ENCODE measurements around the gene FAM181A.

FAM181A gene

DNA sequence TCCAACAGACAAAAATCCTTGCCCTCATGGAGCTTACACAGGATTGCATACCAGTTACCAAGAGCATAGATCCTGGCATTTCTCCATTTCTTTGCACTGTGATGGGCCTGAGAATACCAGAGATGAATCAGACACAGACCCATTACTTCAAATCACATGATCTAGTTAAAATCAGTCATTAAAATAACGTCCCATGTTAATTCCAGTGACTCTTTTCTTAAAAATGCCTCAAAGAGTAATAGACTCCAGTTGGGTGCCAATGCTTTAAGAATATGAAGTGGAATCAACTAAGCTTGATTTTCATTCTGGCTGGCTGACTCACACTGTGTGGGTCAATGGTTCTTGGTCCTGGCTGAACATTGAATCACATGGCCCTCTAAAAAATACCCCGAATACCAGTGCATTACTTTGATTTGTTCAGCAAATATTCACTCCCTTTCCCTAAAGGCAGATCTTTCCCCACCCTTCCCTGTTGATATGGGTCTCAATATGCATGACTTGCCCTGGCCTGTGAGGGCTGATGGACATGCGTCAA is 38.2 kb downstream of the FAM181A start:
- DNase-seq: peak; percentile 93

- no peak for DNase-seq
These were observed 38.9 kb downstream of the FAM181A start for GRCh38 chr14:93965946-93966474.

DNA sequence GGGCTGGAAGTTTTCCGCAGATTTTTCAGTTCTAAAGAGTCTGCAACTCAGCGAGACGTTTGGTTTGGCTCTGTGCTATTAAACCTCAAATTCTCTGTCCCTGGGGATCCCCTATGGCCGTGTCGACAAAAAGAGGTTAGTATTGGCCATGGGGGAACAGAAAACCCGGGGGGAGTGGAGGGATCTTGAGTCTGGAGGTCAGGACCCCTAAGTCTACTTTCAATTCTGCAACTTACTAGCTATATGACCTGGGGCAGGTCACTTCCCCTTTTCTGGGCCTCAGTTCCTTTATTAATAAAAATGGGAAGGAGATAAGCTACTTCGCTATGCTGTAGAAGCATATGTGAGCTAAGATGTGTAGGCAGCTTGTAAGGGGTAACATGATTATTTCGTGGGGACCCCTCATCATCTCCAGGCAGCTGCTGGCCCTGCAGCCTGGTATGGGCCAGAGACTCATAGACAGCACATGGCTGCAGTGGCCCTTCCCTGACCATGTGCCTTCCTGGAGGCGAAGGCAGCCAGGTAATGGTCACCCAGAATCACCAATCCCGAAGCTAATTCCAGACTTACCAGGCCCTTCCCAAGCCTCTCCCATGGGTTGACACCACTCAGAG is 40.6 kb downstream of the FAM181A start:
- no peak for DNase-seq

GRCh38 chr14:93969082-93969828 is 42.1 kb downstream of the FAM181A start:
- no peak for DNase-seq

DNA sequence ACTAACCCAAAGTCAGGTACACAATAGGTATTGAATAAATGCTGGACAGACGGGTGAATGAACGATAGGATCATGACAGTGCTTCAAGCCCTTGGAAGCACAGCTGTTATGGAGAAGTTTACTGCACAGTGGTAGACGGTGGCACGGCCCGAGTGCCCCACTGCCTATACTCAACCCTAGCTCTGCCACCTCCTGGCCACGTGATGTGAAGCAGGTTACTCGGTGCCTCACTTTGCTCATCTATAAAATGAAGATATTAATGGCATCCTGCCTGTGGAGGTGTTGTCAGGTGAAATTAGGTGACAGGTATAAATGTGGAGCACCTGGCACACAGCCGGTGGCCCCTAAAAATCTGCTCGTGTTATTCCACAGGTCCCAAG is 43.4 kb downstream of the FAM181A start:
- no peak for DNase-seq

DNA sequence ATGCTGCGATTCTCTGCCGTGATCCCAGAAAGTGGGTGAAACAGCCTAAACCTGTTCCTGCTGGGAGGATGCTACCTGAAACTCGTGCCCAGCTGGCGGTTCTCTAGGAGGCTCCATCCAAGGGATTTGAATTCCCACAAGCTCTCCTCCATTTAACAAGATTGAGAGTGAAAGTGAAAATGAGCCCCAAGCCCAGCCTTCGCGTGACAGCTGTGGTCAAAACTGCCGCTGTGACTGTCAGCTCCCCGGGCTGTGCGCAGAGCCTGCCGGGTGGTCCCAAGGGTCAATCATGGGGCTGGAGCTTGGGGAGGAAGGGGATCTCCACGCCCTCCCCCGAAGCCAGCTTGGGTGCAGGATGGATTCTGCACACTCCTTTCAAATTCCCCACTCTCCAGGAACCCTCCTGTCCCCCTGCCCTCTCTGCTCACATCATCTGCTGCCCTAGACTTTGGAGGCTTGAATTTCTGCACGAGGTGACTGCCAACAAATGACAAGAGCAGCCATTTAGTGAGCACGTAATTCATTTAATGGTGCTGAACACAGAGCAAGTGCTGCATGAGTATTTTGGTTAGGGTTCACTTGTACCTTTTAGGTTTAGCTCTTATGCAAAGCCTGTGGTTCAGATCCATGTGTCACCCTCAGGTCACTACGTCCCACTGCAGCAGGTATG is 44.0 kb downstream of the FAM181A start:
- DNase-seq: no peak

DNA sequence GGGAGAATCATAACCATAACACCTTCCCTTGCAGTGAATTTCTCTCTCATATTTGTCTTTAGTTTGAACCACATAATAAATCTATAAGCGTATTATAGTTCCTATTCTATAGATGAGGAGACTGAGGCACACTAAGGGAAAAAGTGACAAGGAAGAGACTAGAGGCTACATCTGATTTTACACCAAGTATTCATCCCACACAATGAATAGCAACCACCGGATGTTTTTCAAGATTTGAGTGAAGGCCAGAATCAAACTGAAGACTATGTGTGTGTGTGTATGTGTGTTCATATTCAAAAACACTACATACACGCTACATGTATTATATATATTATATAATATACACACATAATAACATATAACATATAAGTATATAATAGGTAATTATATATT is 44.5 kb downstream of the FAM181A start:
- DNase-seq: no peak

DNA sequence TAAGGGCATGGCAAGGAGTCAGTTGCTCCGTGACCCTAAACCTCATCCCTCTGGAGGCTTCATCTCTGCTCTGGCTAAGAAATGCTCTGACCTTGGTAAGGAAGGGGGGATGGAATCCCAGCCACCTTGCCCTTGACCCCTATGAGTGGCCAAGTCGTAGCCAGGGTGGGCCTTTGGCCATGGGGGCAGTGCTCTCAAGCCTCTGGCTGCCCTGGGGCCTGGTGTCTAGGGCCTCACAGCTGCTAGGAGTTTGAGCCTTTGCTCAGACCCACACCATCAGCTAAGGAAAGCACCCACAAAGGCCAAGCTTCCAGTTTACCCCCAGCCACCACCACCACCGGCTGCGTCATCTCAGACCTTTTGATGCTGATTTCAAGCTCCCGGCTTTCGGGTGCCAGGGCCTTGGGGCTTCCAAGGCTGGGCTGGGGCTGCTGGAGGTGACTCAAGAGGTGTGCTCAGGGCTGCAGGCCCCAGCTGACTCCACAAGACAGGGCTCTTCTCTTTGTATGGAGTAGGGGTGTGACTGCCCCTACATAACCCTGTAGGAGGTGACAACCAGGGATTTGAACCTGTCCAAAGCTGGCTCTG is 45.6 kb downstream of the FAM181A start:
- no peak for DNase-seq

GRCh38 chr14:93973607-93974006 is 46.5 kb downstream of the FAM181A start:
- DNase-seq: no peak

DNA sequence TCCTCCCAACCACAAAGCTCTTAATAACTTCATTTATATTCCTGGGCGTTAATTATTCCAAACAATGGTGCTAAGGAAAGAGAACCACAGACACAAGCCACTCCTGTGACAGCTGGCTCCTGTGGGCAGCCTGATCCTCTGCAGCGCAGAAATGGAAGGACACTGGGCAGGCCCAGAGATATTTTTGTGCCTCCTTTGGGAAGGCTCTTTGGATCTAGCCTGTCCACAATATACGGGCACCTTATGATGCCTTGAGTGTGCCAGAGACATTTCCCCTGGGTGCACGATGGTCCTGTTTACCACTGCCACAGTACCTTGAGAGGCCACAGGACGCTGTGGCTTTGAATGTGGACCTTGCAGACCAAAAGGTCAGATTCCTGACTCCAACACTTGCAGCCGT is 47.2 kb downstream of the FAM181A start:
- DNase-seq: no peak

DNA sequence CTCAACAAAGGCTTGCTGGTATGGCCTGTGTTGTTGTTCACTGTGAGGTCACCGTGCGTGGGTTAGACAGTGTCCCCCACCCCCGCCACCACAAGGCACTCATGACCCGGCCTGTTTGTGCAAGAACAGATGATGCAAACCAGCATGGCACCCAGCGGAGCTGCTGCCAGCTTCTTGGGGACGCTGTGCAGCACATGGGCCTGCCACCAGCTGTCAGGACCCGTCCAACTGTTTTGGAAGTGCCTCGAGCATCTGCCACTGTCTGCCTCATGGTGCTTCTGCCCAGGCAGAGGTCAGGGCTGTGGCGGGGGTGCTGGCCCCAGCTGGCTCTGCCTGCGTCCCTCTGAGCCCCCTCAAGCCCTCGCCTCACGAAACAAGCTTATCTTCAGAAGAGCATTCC is 47.7 kb downstream of the FAM181A start:
- DNase-seq: no peak

DNA sequence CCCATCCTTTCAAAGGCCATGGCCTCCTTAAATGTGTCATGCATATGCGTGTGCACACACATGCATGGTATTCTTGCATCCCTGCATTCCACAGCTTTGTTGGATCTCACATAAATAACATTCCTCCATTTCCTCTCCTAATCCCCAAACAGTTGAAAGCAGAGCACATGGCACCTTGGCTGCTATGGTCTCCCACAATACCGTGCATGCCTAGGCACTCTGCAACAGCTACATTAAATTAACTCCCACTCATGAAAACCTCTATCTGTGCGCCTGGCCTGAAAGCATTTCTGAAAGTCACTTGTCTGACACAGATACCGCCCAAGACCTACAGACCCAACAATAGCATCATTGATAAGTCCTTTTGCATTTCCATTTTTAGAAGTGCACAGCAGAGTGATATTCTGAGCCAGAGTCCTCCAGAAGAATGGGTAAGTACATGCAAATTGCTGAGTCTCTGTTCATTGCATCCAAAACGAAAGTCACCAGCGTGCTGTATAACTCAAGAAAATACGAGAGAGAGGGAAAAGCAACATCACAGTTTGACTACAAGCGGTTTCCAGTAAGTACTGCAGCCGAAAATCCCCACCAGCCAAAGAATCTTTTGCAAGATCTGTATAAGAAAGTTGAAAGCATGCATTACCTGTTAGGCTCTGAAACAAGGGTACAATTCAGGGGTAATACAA is 48.8 kb downstream of the FAM181A start:
- peak; percentile 21 for DNase-seq

GRCh38 chr14:93976477-93977057 is 49.4 kb downstream of the FAM181A start, which contains the start of gene ASB2:
Gene ASB2 (minus strand): TSS chr14:93976570. CDS start chr14:93964539, 12,031 bp downstream.
- peak; percentile 33 for DNase-seq

GRCh38 chr14:93977171-93977570 is 50.0 kb downstream of the FAM181A start:
- DNase-seq: no peak

DNA sequence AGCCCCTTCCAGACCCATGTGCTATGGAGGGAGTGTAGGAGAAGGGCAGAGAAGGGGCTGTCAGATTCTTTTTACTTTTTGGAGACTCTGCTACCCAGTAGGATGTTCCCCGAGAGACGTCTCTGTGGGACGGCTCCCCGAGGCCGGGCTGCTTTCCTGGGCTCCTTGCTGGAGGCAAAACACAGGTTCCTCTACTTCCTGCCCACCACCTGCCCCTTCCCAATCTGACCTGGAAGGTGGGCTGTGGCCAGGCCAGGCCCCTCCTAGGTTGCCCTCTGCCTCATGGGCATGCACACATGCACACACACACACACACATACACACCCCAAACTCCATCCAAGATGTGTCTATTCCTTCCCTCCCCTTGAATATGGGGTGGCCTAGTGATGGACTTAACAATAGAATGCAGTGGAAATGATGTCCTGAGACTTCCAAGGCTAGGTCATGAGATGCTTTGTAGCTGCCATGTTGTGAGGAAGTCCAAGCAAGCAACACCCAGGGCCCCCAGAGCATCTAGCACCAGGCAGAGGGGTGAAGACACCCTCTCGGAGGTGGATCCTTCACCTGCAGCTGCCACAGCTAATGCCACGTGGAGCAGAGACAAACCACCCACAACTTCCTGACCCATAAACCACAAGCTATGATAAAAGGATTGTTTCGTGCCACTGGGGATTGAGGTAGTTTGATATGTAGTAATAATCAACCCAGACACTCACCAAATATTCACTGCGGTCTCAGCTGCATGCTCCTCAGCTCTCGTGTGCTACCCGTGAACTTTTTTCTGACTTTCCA is 50.8 kb downstream of the FAM181A start:
- DNase-seq: no peak

- DNase-seq: no peak
These were observed 51.6 kb downstream of the FAM181A start for GRCh38 chr14:93978735-93979134.

Measured in fibroblast of skin of right quadriceps (primary cell).